H1 (cell line): ENCODE measurements around the gene NCAPD2. TPM values are rescaled to one million over a fixed set of nuclear protein-coding genes. Genes with fewer than 3 reads are reported as not detected.

Experiments used
- KDM5A ChIP-seq: fragments of 200-600 bp; IDR thresholded peaks from 2 replicates; pipeline ENCODE4 v1.7.1; 2012; ENCODE audit warnings: mild to moderate bottlenecking, low read length, inconsistent platforms, mixed read lengths
- RAD21 ChIP-seq, 2 experiments: IDR thresholded peaks in 1 of 2; conservative IDR thresholded peaks in 1 of 2; 2 replicates each; pipeline ENCODE4 v1.6.1; 2011; ENCODE audit warnings: low read depth in 2 of 2, low read length in 2 of 2, improper control_type of control experiment in 1 of 2, inconsistent platforms in 1 of 2, mild to moderate bottlenecking in 1 of 2, moderate library complexity in 1 of 2
- SIN3A ChIP-seq, 2 experiments: IDR thresholded peaks in 1 of 2; conservative IDR thresholded peaks in 1 of 2; 2 replicates each; pipeline ENCODE4 v1.6.1; 2011 to 2012; ENCODE audit warnings: low read length in 2 of 2, improper control_type of control experiment in 1 of 2, low read depth in 1 of 2, mild to moderate bottlenecking in 1 of 2
- polyA plus RNA-seq, 7 experiments: library from polyadenylated mRNA; depleted of rRNA in 3 of 7; stranded (reverse) in 5 of 7; unstranded in 2 of 7; fragments of >200 nt in 5 of 7; fragments of 200-250 nt in 2 of 7; gene quantifications; 1 replicate in 5 of 7; 2 replicates in 1 of 7; 4 replicates in 1 of 7; pipeline versions ENCODE4 v1.2.1 to v1.2.3, GENCODE V29; 2011 to 2013; ENCODE audit warnings: missing spikeins in 2 of 7, mixed read lengths in 2 of 7
- total RNA-seq: library from RNA; stranded (reverse); fragmentation: NEBNext Ultra II Directional; extraction: Animal tissue kit (Norgen Biotek cat#: 25700); gene quantifications from 2 replicates; pipeline ENCODE4 v1.2.1, GENCODE V29; 2021
- TF ChIP-seq, protein P1 (sequence below): fragments of 300-600 bp; sonication (generic); IDR thresholded peaks from 2 replicates; pipeline ENCODE4 v1.7.1; 2012; ENCODE audit warnings: low read length, moderate library complexity, mild to moderate bottlenecking, inconsistent platforms; ENCODE audit not compliant: insufficient replicate concordance

Gene NCAPD2
- total and polyA plus RNA-seq, 2 of the 8 experiments (the other 6 are each of a cell fraction or from before 2014, with no cell fraction given) = 55.8 to 132 TPM

DNA sequence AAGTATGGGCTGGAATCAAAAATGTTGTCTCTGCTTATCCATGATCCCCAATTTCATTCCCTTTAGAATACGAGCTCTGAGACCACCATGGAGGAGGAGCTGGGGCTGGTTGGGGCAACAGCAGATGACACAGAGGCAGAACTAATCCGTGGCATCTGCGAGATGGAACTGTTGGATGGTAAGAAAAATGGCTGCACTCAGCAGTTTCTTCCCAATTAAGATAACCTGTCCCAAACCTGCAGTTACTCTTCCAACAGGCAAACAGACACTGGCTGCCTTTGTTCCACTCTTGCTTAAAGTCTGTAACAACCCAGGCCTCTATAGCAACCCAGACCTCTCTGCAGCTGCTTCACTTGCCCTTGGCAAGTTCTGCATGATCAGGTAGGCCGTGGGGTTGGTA, 33.8 kb downstream of the NCAPD2 start (continued):
- TF ChIP-seq, protein P1, sequence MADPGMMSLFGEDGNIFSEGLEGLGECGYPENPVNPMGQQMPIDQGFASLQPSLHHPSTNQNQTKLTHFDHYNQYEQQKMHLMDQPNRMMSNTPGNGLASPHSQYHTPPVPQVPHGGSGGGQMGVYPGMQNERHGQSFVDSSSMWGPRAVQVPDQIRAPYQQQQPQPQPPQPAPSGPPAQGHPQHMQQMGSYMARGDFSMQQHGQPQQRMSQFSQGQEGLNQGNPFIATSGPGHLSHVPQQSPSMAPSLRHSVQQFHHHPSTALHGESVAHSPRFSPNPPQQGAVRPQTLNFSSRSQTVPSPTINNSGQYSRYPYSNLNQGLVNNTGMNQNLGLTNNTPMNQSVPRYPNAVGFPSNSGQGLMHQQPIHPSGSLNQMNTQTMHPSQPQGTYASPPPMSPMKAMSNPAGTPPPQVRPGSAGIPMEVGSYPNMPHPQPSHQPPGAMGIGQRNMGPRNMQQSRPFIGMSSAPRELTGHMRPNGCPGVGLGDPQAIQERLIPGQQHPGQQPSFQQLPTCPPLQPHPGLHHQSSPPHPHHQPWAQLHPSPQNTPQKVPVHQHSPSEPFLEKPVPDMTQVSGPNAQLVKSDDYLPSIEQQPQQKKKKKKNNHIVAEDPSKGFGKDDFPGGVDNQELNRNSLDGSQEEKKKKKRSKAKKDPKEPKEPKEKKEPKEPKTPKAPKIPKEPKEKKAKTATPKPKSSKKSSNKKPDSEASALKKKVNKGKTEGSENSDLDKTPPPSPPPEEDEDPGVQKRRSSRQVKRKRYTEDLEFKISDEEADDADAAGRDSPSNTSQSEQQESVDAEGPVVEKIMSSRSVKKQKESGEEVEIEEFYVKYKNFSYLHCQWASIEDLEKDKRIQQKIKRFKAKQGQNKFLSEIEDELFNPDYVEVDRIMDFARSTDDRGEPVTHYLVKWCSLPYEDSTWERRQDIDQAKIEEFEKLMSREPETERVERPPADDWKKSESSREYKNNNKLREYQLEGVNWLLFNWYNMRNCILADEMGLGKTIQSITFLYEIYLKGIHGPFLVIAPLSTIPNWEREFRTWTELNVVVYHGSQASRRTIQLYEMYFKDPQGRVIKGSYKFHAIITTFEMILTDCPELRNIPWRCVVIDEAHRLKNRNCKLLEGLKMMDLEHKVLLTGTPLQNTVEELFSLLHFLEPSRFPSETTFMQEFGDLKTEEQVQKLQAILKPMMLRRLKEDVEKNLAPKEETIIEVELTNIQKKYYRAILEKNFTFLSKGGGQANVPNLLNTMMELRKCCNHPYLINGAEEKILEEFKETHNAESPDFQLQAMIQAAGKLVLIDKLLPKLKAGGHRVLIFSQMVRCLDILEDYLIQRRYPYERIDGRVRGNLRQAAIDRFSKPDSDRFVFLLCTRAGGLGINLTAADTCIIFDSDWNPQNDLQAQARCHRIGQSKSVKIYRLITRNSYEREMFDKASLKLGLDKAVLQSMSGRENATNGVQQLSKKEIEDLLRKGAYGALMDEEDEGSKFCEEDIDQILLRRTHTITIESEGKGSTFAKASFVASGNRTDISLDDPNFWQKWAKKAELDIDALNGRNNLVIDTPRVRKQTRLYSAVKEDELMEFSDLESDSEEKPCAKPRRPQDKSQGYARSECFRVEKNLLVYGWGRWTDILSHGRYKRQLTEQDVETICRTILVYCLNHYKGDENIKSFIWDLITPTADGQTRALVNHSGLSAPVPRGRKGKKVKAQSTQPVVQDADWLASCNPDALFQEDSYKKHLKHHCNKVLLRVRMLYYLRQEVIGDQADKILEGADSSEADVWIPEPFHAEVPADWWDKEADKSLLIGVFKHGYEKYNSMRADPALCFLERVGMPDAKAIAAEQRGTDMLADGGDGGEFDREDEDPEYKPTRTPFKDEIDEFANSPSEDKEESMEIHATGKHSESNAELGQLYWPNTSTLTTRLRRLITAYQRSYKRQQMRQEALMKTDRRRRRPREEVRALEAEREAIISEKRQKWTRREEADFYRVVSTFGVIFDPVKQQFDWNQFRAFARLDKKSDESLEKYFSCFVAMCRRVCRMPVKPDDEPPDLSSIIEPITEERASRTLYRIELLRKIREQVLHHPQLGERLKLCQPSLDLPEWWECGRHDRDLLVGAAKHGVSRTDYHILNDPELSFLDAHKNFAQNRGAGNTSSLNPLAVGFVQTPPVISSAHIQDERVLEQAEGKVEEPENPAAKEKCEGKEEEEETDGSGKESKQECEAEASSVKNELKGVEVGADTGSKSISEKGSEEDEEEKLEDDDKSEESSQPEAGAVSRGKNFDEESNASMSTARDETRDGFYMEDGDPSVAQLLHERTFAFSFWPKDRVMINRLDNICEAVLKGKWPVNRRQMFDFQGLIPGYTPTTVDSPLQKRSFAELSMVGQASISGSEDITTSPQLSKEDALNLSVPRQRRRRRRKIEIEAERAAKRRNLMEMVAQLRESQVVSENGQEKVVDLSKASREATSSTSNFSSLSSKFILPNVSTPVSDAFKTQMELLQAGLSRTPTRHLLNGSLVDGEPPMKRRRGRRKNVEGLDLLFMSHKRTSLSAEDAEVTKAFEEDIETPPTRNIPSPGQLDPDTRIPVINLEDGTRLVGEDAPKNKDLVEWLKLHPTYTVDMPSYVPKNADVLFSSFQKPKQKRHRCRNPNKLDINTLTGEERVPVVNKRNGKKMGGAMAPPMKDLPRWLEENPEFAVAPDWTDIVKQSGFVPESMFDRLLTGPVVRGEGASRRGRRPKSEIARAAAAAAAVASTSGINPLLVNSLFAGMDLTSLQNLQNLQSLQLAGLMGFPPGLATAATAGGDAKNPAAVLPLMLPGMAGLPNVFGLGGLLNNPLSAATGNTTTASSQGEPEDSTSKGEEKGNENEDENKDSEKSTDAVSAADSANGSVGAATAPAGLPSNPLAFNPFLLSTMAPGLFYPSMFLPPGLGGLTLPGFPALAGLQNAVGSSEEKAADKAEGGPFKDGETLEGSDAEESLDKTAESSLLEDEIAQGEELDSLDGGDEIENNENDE = no peak
- TF ChIP-seq KDM5A = no peak
- TF ChIP-seq RAD21 (IDR thresholded peaks at IDR 0.05 in 1 of 2, conservative IDR thresholded peaks at IDR 0.05 in 1 of 2; ENCODE audit: low read depth in 2 of 2, low read length in 2 of 2) = no peak
- no peak for TF ChIP-seq SIN3A (conservative IDR thresholded peaks at IDR 0.05 in 1 of 2, IDR thresholded peaks at IDR 0.05 in 1 of 2; ENCODE audit: low read depth in 1 of 2, low read length in 2 of 2)
